ENCODE results near the gene CARD9.

- TF ChIP-seq CTCF (IDR thresholded peaks at IDR 0.05) (no peak), POLR2A (IDR thresholded peaks at IDR 0.05) (no peak)
Observed at GRCh38 chr9:136403915-136404800, 30.7 kb upstream of the CARD9 start.
